H1 (cell line): ENCODE results near the gene CCR2. TPM values are rescaled to one million over a fixed set of nuclear protein-coding genes. Genes with fewer than 3 reads are reported as not detected.

Experiments
- CBX8 ChIP-seq: fragments of 300-800, 300-1000 bp; sonication (generic); IDR thresholded peaks from 2 replicates; pipeline ENCODE4 v1.7.1; 2016; ENCODE audit warnings: low read depth, low read length, borderline replicate concordance
- GABPA ChIP-seq: IDR thresholded peaks from 2 replicates; pipeline ENCODE4 v1.6.1; 2011; ENCODE audit warnings: mild to moderate bottlenecking, low read length, moderate library complexity, borderline replicate concordance; ENCODE audit not compliant: insufficient read depth
- KDM4A ChIP-seq: IDR thresholded peaks from one replicate; pipeline ENCODE4 v1.7.1; 2012; ENCODE audit warnings: low read depth, mild to moderate bottlenecking, moderate library complexity, low read length, inconsistent platforms; ENCODE audit not compliant: severe bottlenecking
- NRF1 ChIP-seq: IDR thresholded peaks from 2 replicates; pipeline ENCODE4 v1.6.1; 2011; ENCODE audit warnings: mild to moderate bottlenecking, low read depth, low read length, improper control_type of control experiment
- SP1 ChIP-seq: IDR thresholded peaks from 2 replicates; pipeline ENCODE4 v1.6.1; 2011; ENCODE audit warnings: low read depth, low read length
- TEAD4 ChIP-seq: IDR thresholded peaks from 2 replicates; pipeline ENCODE4 v1.6.1; 2012; ENCODE audit warnings: low read depth, low read length, inconsistent platforms, mixed read lengths
- USF2 ChIP-seq: IDR thresholded peaks from 2 replicates; pipeline ENCODE4 v1.6.1; 2011; ENCODE audit warnings: low read length, improper control_type of control experiment
- ZNF274 ChIP-seq: IDR thresholded peaks from 2 replicates; pipeline ENCODE4 v1.7.0; 2012; ENCODE audit warnings: low read length, borderline replicate concordance; ENCODE audit errors: extremely low read depth
- polyA plus RNA-seq, 7 experiments: library from polyadenylated mRNA; depleted of rRNA in 3 of 7; stranded (reverse) in 5 of 7; unstranded in 2 of 7; fragments of >200 nt in 5 of 7; fragments of 200-250 nt in 2 of 7; gene quantifications; 1 replicate in 5 of 7; 2 replicates in 1 of 7; 4 replicates in 1 of 7; pipeline versions ENCODE4 v1.2.1 to v1.2.3, GENCODE V29; 2011 to 2013; ENCODE audit warnings: missing spikeins in 2 of 7, mixed read lengths in 2 of 7
- total RNA-seq: library from RNA; stranded (reverse); fragmentation: NEBNext Ultra II Directional; extraction: Animal tissue kit (Norgen Biotek cat#: 25700); gene quantifications from 2 replicates; pipeline ENCODE4 v1.2.1, GENCODE V29; 2021
- TF ChIP-seq, protein P1 (sequence below): IDR thresholded peaks from 2 replicates; pipeline ENCODE4 v1.6.1; 2012; ENCODE audit warnings: inconsistent platforms

CCR2 gene
- total and polyA plus RNA-seq, 2 of the 8 experiments (the other 6 are each of a cell fraction or from before 2014, with no cell fraction given) = not detected

- TF ChIP-seq USF2 = no peak
- TF ChIP-seq KDM4A = no peak
- no peak for TF ChIP-seq ZNF274
- TF ChIP-seq, protein P1, sequence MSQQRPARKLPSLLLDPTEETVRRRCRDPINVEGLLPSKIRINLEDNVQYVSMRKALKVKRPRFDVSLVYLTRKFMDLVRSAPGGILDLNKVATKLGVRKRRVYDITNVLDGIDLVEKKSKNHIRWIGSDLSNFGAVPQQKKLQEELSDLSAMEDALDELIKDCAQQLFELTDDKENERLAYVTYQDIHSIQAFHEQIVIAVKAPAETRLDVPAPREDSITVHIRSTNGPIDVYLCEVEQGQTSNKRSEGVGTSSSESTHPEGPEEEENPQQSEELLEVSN = no peak
- TF ChIP-seq GABPA = no peak
- no peak for TF ChIP-seq NRF1
- TF ChIP-seq SP1 = no peak
- no peak for TF ChIP-seq TEAD4
- no peak for TF ChIP-seq CBX8
Observed at GRCh38 chr3:46359733-46360493, 6.0 kb downstream of the CCR2 start (continued).
